Kidney epithelial cell (primary cell): ENCODE data around the gene PALLD. TPM values are rescaled to one million over a fixed set of nuclear protein-coding genes. Genes with fewer than 3 reads are reported as not detected.
A peak's percentile ranks its signal among the peaks of the same experiment; 100 is the strongest.

Experiments used
- DNase-seq: peaks from one replicate; pipeline ENCODE4 v3.0.0-alpha.2; 2010; ENCODE audit warnings: low read depth
- H3K27me3 ChIP-seq: 2 replicates; pipeline ENCODE4 v1.6.0; 2011; ENCODE audit warnings: low read length; ENCODE audit not compliant: control insufficient read depth, insufficient read depth
- H3K36me3 ChIP-seq: 2 replicates; pipeline ENCODE4 v1.5.1; 2011; ENCODE audit warnings: low read length; ENCODE audit not compliant: control insufficient read depth, insufficient read depth
- H3K4me3 ChIP-seq: 2 replicates; pipeline ENCODE4 v1.5.1; 2011; ENCODE audit warnings: low read depth, mild to moderate bottlenecking, control low read depth, low read length
- CTCF ChIP-seq: IDR thresholded peaks from 2 replicates; pipeline ENCODE4 v1.5.1; 2011; ENCODE audit warnings: mild to moderate bottlenecking, moderate library complexity, low read length, control low read depth, inconsistent platforms; ENCODE audit not compliant: insufficient read depth, poor library complexity, severe bottlenecking
- total RNA-seq: library from RNA; depleted of rRNA; stranded (reverse); fragments of >200 nt; gene quantifications from 2 replicates; pipeline ENCODE4 v1.2.3, GENCODE V29; 2015

Gene PALLD
- total RNA-seq, 1 donor from 2014 or later = 77.4 TPM

GRCh38 chr4:168794881-168795280, 298.0 kb downstream of the PALLD start:
- H3K4me3 ChIP-seq = no peak overlapping the region
- H3K27me3 ChIP-seq = no peaks in the 10 kb centered on the region
- no peaks in the 10 kb centered on the region for H3K36me3 ChIP-seq
- DNase-seq = no peak
- TF ChIP-seq CTCF = no peak

GRCh38 chr4:168795346-168795745, 298.5 kb downstream of the PALLD start:
- no peak for TF ChIP-seq CTCF
- H3K4me3 ChIP-seq = no peak overlapping the region
- no peak for DNase-seq
- H3K36me3 ChIP-seq = no peaks in the 10 kb centered on the region
- H3K27me3 ChIP-seq = no peaks in the 10 kb centered on the region

- no peaks in the 10 kb centered on the region for H3K27me3 ChIP-seq
- TF ChIP-seq CTCF = no peak
- no peaks in the 10 kb centered on the region for H3K36me3 ChIP-seq
- DNase-seq = peak; percentile 75
- H3K4me3 ChIP-seq = no peak overlapping the region
Observed at GRCh38 chr4:168796362-168797106, 299.7 kb downstream of the PALLD start.

GRCh38 chr4:168797194-168797593, 300.3 kb downstream of the PALLD start:
- TF ChIP-seq CTCF = no peak
- Histone ChIP-seq H3K27me3 (no peaks in the 10 kb centered on the region), H3K4me3 (no peak overlapping the region), H3K36me3 (no peaks in the 10 kb centered on the region)
- DNase-seq = peak; percentile 65

GRCh38 chr4:168797738-168798375, 301.0 kb downstream of the PALLD start:
- H3K36me3 ChIP-seq = no peaks in the 10 kb centered on the region
- no peak for TF ChIP-seq CTCF
- H3K27me3 ChIP-seq = no peaks in the 10 kb centered on the region
- H3K4me3 ChIP-seq = no peak overlapping the region
- DNase-seq = no peak
